Measurements from ENCODE around the gene TMEM120B.
A peak's percentile ranks its signal among the peaks of the same experiment; 100 is the strongest.

Gene TMEM120B

DNA sequence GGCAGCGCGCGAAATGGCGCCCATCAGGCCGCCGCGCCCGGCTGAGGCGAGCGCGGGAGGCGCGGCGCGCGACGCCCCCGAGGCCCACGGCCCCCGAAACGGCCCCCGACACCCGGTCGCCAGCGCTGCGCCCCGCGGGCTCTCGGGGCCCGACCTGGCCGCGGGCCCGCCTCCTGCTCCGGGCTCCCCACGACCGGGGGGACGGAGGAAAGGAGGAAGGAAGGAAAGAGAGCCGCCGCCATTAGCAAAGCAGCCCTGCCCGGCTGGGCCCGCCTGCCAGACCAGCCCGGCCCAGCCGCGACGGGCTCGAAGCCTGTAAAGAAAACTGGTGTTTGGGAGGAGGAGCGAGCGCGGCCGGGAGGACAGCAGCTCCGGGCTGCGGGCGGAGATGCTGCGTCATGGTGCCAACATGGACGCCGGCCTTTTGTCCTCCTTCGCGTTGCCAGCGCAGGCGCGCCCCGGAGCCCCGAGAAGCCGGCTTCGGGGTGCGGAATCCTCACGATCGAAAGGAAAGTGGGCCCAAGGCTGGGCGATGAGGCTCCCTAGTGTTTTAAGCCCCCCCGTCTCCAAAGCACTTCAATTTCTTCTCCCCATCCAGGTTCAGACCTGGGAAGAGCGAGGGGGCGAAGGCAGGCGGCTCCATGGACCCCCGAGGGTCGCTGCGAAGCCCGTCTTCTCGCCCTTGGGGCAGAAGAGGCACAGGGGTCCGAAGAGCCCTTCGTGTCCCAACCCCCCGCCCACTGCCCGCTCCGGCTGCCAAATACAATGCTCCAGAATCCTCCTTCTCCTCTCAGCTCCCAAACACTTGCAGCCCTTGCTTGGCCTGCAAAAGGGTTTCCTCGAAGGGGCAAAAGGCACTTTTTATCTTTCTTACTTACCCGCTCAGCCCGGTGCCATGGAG lies 88.4 kb downstream of the TMEM120B start:
- Histone ChIP-seq H3K9me2 (replicated peaks; ENCODE audit: low read depth, low read length) (no peaks in the 10 kb centered on the region), H2AFZ (ENCODE audit: low read length) (no peak overlapping the region), H3K9me3 (ENCODE audit: insufficient read depth, low read depth, low read length) (no peaks in the 10 kb centered on the region), H3K4me2 (ENCODE audit: low read depth, low read length, poor library complexity, severe bottlenecking) (peak overlapping the region; percentile 93), H3K4me3 (ENCODE audit: low read length, poor library complexity, severe bottlenecking) (peak overlapping the region; percentile 94), H3K79me2 (ENCODE audit: insufficient read depth, low read length) (peaks cover 84% of the 10 kb centered on the region), H3K27me3 (ENCODE audit: insufficient read depth, low read length, poor library complexity, severe bottlenecking) (peaks cover 6% of the 10 kb centered on the region), H3K9ac (ENCODE audit: low read depth, low read length, poor library complexity, severe bottlenecking) (peak overlapping the region; percentile 100), H4K20me1 (ENCODE audit: insufficient read depth, low read length, poor library complexity, severe bottlenecking) (peaks cover 44% of the 10 kb centered on the region), H3K4me1 (ENCODE audit: insufficient read depth, low read length, poor library complexity, severe bottlenecking) (peaks cover 26% of the 10 kb centered on the region), H3K36me3 (ENCODE audit: insufficient read depth, low read length) (0 out of 2 replicates have a peak, but pooled peaks cover 5% of the 10 kb centered on the region), H3F3A (ENCODE audit: low read depth) (peaks cover 6% of the 10 kb centered on the region; the same call in 1 of the 2 replicates)
- TF ChIP-seq EZH2phosphoT487 (IDR thresholded peaks at IDR 0.05; ENCODE audit: borderline replicate concordance) = no peak
- TF ChIP-seq, protein P1, sequence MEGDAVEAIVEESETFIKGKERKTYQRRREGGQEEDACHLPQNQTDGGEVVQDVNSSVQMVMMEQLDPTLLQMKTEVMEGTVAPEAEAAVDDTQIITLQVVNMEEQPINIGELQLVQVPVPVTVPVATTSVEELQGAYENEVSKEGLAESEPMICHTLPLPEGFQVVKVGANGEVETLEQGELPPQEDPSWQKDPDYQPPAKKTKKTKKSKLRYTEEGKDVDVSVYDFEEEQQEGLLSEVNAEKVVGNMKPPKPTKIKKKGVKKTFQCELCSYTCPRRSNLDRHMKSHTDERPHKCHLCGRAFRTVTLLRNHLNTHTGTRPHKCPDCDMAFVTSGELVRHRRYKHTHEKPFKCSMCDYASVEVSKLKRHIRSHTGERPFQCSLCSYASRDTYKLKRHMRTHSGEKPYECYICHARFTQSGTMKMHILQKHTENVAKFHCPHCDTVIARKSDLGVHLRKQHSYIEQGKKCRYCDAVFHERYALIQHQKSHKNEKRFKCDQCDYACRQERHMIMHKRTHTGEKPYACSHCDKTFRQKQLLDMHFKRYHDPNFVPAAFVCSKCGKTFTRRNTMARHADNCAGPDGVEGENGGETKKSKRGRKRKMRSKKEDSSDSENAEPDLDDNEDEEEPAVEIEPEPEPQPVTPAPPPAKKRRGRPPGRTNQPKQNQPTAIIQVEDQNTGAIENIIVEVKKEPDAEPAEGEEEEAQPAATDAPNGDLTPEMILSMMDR (conservative IDR thresholded peaks at IDR 0.05; ENCODE audit: low read length) = no peak

DNA sequence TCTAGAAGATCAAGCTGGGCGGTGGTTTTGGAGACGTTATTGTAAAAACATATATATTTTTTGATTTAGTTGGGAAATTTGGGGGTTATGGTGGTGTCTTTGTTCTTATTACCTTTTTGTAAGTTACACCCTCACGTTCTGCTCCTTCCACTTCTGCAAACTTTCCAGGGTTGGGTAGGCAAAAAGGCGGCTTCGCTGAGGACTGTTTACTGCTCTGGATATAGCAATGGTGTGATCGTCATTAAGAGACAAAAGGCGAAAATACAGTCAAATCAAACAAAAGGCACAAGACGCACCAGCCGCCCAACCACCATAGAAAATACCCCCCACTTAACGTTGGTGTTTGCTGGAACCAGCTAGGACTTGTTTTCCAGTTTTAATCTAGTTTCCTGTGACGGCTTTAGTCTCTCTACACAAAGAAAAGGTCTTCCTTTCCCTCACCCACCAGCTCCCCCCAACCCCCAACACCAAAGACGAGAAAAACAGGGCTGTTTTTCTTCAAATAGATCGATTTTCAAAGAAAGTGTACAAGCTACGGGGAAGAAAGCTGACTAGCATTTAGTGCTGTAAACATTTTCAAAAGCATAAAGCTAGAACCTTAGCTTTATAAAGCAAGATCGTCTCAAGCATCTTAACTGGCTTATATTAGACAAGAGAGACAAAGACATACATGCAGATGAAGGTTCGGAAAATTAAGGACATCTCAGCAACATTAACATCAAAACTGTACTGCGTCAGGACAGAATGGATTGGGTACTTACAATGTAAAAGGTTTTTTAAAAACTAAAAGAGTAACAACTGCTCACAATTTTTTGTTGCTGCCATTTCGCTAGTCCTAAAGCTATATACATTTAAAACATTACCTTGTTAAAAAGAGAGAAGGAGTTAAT lies 89.3 kb downstream of the TMEM120B start:
- Histone ChIP-seq H3K4me2 (ENCODE audit: low read depth, low read length, poor library complexity, severe bottlenecking) (peak overlapping the region; percentile 93), H3K36me3 (ENCODE audit: insufficient read depth, low read length) (0 out of 2 replicates have a peak, but pooled peaks cover 5% of the 10 kb centered on the region), H3K27me3 (ENCODE audit: insufficient read depth, low read length, poor library complexity, severe bottlenecking) (peaks cover 6% of the 10 kb centered on the region), H3K9ac (ENCODE audit: low read depth, low read length, poor library complexity, severe bottlenecking) (peak overlapping the region; percentile 100), H3K9me2 (replicated peaks; ENCODE audit: low read depth, low read length) (no peaks in the 10 kb centered on the region), H4K20me1 (ENCODE audit: insufficient read depth, low read length, poor library complexity, severe bottlenecking) (peaks cover 47% of the 10 kb centered on the region), H2AFZ (ENCODE audit: low read length) (no peak overlapping the region), H3K79me2 (ENCODE audit: insufficient read depth, low read length) (peaks cover 85% of the 10 kb centered on the region), H3F3A (ENCODE audit: low read depth) (peaks cover 6% of the 10 kb centered on the region; the same call in 1 of the 2 replicates), H3K9me3 (ENCODE audit: insufficient read depth, low read depth, low read length) (no peaks in the 10 kb centered on the region), H3K4me1 (ENCODE audit: insufficient read depth, low read length, poor library complexity, severe bottlenecking) (peaks cover 35% of the 10 kb centered on the region), H3K4me3 (ENCODE audit: low read length, poor library complexity, severe bottlenecking) (peak overlapping the region; percentile 94)
- TF ChIP-seq, protein P1 (conservative IDR thresholded peaks at IDR 0.05; ENCODE audit: low read length) = no peak
- no peak for TF ChIP-seq EZH2phosphoT487 (IDR thresholded peaks at IDR 0.05; ENCODE audit: borderline replicate concordance)

DNA sequence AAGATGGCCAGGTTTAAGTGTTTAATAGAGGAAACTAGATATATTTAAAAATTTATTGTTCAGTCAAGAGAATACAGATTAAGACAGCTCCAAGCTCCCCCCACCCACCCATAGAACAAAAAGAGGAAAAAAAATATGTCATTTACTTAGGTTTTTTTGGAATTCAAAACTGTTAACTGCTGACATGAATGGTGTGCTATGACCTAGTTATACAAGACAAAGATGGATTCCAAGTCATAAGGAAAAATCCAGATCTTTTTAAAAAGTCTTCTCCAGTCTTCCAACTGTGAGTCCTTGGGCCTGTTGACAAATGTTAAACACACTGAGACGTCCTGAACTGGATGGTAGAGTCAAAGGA lies 89.9 kb downstream of the TMEM120B start:
- H4K20me1 ChIP-seq (ENCODE audit: insufficient read depth, low read length, poor library complexity, severe bottlenecking) = peaks cover 43% of the 10 kb centered on the region
- H3K36me3 ChIP-seq (ENCODE audit: insufficient read depth, low read length) = 0 out of 2 replicates have a peak, but pooled peaks cover 5% of the 10 kb centered on the region
- no peaks in the 10 kb centered on the region for H3K9me2 ChIP-seq (replicated peaks; ENCODE audit: low read depth, low read length)
- H3K4me3 ChIP-seq (ENCODE audit: low read length, poor library complexity, severe bottlenecking) = peak overlapping the region; percentile 94
- peaks cover 41% of the 10 kb centered on the region for H3K4me1 ChIP-seq (ENCODE audit: insufficient read depth, low read length, poor library complexity, severe bottlenecking)
- peak overlapping the region; percentile 93 for H3K4me2 ChIP-seq (ENCODE audit: low read depth, low read length, poor library complexity, severe bottlenecking)
- peak overlapping the region; percentile 100 for H3K9ac ChIP-seq (ENCODE audit: low read depth, low read length, poor library complexity, severe bottlenecking)
- H3F3A ChIP-seq (ENCODE audit: low read depth) = peaks cover 6% of the 10 kb centered on the region; the same call in 1 of the 2 replicates
- no peak overlapping the region for H2AFZ ChIP-seq (ENCODE audit: low read length)
- H3K79me2 ChIP-seq (ENCODE audit: insufficient read depth, low read length) = peaks cover 85% of the 10 kb centered on the region
- no peaks in the 10 kb centered on the region for H3K9me3 ChIP-seq (ENCODE audit: insufficient read depth, low read depth, low read length)
- TF ChIP-seq EZH2phosphoT487 (IDR thresholded peaks at IDR 0.05; ENCODE audit: borderline replicate concordance) = no peak
- TF ChIP-seq, protein P1 (conservative IDR thresholded peaks at IDR 0.05; ENCODE audit: low read length) = no peak
- H3K27me3 ChIP-seq (ENCODE audit: insufficient read depth, low read length, poor library complexity, severe bottlenecking) = peaks cover 6% of the 10 kb centered on the region
